ENCODE measurements around the gene PSMD13.

PSMD13 gene

GRCh38 chr11:290621-291231, 54.0 kb downstream of the PSMD13 start:
- DNase-seq: no peak

- DNase-seq: no peak
Observed at GRCh38 chr11:291281-292210, 54.8 kb downstream of the PSMD13 start.

- no peak for DNase-seq
Observed at GRCh38 chr11:292211-293121, 55.7 kb downstream of the PSMD13 start.

GRCh38 chr11:293271-293851, 56.6 kb downstream of the PSMD13 start:
- DNase-seq: no peak

- no peak for DNase-seq
Observed at GRCh38 chr11:293852-294661, 57.3 kb downstream of the PSMD13 start.

- DNase-seq: no peak
Observed at GRCh38 chr11:294780-295179, 58.0 kb downstream of the PSMD13 start.

- no peak for DNase-seq
Observed at GRCh38 chr11:295351-296170, 58.8 kb downstream of the PSMD13 start.

- DNase-seq: no peak
Observed at GRCh38 chr11:296171-297050, 59.6 kb downstream of the PSMD13 start.

- DNase-seq: no peak
Observed at GRCh38 chr11:297051-297585, 60.3 kb downstream of the PSMD13 start.

GRCh38 chr11:297586-298405, 61.0 kb downstream of the PSMD13 start:
- DNase-seq: no peak

- no peak for DNase-seq
Observed at GRCh38 chr11:298406-299065, 61.8 kb downstream of the PSMD13 start.

GRCh38 chr11:299081-299891, 62.5 kb downstream of the PSMD13 start, which contains the start of gene IFITM5:
TSS of gene IFITM5 (minus strand) at chr11:299526. CDS start at chr11:299490, 36 bp downstream.
- no peak for DNase-seq

- DNase-seq: no peak
Observed at GRCh38 chr11:299951-300735, 63.4 kb downstream of the PSMD13 start.

Data from NCI-H2227 treated with DMSO at 0.1 percent for 48 hours (cell line).